GM12878 (cell line): ENCODE data around the gene IL10RA. TPM values are rescaled to one million over a fixed set of nuclear protein-coding genes. Genes with fewer than 3 reads are reported as not detected.

Experiments
- ATAC-seq: fragments of 200-7000 bp; cut with Tn5 transposase; 3 replicates; pipeline ENCODE4 v1.9.1; 2020; ENCODE audit warnings: mild to moderate bottlenecking, moderate library complexity
- BruUV-seq: library from RNA; stranded (reverse); fragments of 400-500 nt; replicated peaks from 2 replicates; lab custom pipeline; 2021; lab: Mats Ljungman, UMichigan
- CTCF ChIA-PET: fragments of 300-600 bp; sonication (Branson Sonifier 250); formaldehyde crosslinking; extraction: SDS; loops from one replicate; lab custom pipeline; 2021; ENCODE audit warnings: inconsistent platforms; lab: Yijun Ruan, JAX
- POLR2A ChIA-PET: fragments of 350-600 bp; formaldehyde crosslinking; extraction: SDS; loops from one replicate; lab custom pipeline; 2021; ENCODE audit warnings: inconsistent platforms; lab: Charles Lee
- RAD21 ChIA-PET: fragments of 300-600 bp; sonication (Branson Sonifier 250); formaldehyde crosslinking; loops from one replicate; lab custom pipeline; 2023; ENCODE audit warnings: antibody characterized with exemption; ENCODE audit not compliant: unreplicated experiment; lab: Charles Lee
- SMC1A ChIA-PET: fragments of 300-600 bp; sonication (Branson Sonifier 250); formaldehyde crosslinking; loops from one replicate; lab custom pipeline; 2023; ENCODE audit not compliant: unreplicated experiment, uncharacterized antibody; lab: Charles Lee
- DNase-seq: peaks from one replicate; pipeline ENCODE4 v3.0.0-alpha.2; 2011; ENCODE audit warnings: low read depth, low spot score
- FAIRE-seq: peaks from 3 replicates; lab custom pipeline; 2011; peaks lifted over from hg19 to GRCh38; lab: Jason Lieb, UNC
- H2AFZ ChIP-seq: 2 replicates; pipeline ENCODE4 v1.6.0; 2011; ENCODE audit warnings: low read depth, low read length, control low read depth; ENCODE audit not compliant: control insufficient read depth
- H3K27ac ChIP-seq: 2 replicates; pipeline ENCODE4 v1.5.1; 2011; ENCODE audit warnings: control low read depth; ENCODE audit not compliant: control insufficient read depth, insufficient read depth
- H3K27me3 ChIP-seq, 2 experiments: replicated peaks in 1 of 2; 2 replicates each; pipeline versions ENCODE4 v1.6.0 to v1.6.1; 2011; ENCODE audit warnings: low read length in 1 of 2; ENCODE audit not compliant: control insufficient read depth in 2 of 2, insufficient read depth in 2 of 2
- H3K36me3 ChIP-seq, 2 experiments: 2 replicates each; pipeline ENCODE4 v1.5.1; 2011; ENCODE audit warnings: low read length in 1 of 2; ENCODE audit not compliant: control insufficient read depth in 2 of 2, insufficient read depth in 2 of 2
- H3K4me1 ChIP-seq: 2 replicates; pipeline ENCODE4 v1.6.1; 2011; ENCODE audit warnings: mild to moderate bottlenecking, low read length, moderate library complexity, mixed read lengths; ENCODE audit not compliant: control insufficient read depth, insufficient read depth
- H3K4me2 ChIP-seq: 2 replicates; pipeline ENCODE4 v1.6.0; 2011; ENCODE audit warnings: control low read depth; ENCODE audit not compliant: control insufficient read depth, insufficient read depth
- H3K4me3 ChIP-seq: fragments of 200-600 bp; sonication (generic); 2 replicates; pipeline ENCODE4 v1.5.1; 2016
- H3K79me2 ChIP-seq: 2 replicates; pipeline ENCODE4 v1.6.0; 2011; ENCODE audit warnings: low read length; ENCODE audit not compliant: control insufficient read depth, insufficient read depth
- H3K9ac ChIP-seq: 2 replicates; pipeline ENCODE4 v1.8.0; 2011; ENCODE audit warnings: low read length, control low read depth, mixed read lengths; ENCODE audit not compliant: control insufficient read depth, insufficient read depth
- H3K9me3 ChIP-seq: replicated peaks from 3 replicates; pipeline ENCODE4 v1.5.1; 2011; ENCODE audit warnings: mild to moderate bottlenecking, low read length; ENCODE audit not compliant: control insufficient read depth, insufficient read depth
- H4K20me1 ChIP-seq: 2 replicates; pipeline ENCODE4 v1.6.0; 2011; ENCODE audit not compliant: control insufficient read depth, insufficient read depth
- BCL3 ChIP-seq: IDR thresholded peaks from 2 replicates; pipeline ENCODE4 v1.6.1; 2011; ENCODE audit warnings: borderline replicate concordance, low read depth, mild to moderate bottlenecking, moderate library complexity, low read length; ENCODE audit not compliant: insufficient read depth, poor library complexity, severe bottlenecking
- FOS ChIP-seq: IDR thresholded peaks from 3 replicates; pipeline ENCODE4 v1.6.1; 2011; ENCODE audit warnings: borderline replicate concordance; ENCODE audit not compliant: insufficient read length; ENCODE audit errors: extremely low read depth
- GABPA ChIP-seq: IDR thresholded peaks from 2 replicates; pipeline ENCODE4 v1.6.1; 2014; ENCODE audit warnings: antibody characterized with exemption, low read depth, mild to moderate bottlenecking, inconsistent platforms
- IKZF2 ChIP-seq, 2 experiments: fragments of 450-650 bp; IDR thresholded peaks; 2 replicates each; pipeline ENCODE4 v1.6.1; 2017; ENCODE audit warnings: mild to moderate bottlenecking in 2 of 2, moderate library complexity in 2 of 2
- MYB ChIP-seq: fragments of 150-350 bp; IDR thresholded peaks from 2 replicates; pipeline ENCODE4 v1.6.1; 2014; ENCODE audit warnings: mild to moderate bottlenecking, low read depth, low read length, borderline replicate concordance
- RUNX3 ChIP-seq: IDR thresholded peaks from 2 replicates; pipeline ENCODE4 v1.6.1; 2012; ENCODE audit warnings: low read length, inconsistent platforms
- TBL1XR1 ChIP-seq: IDR thresholded peaks from 2 replicates; pipeline ENCODE4 v1.6.1; 2012; ENCODE audit warnings: low read depth, low read length, improper control_type of control experiment
- WGBS: methylation state at CpG from one replicate; pipeline ENCODE4 v1.1.6; 2016; ENCODE audit warnings: low lambda C conversion rate; ENCODE audit not compliant: insufficient replicate concordance, insufficient coverage; ENCODE audit errors: missing lambda C conversion rate; 5-methylcytosine and 5-hydroxymethylcytosine counted together
- in situ Hi-C: fragments of 300-500 bp; cut with MboI; formaldehyde crosslinking; loops from 9 replicates; pipeline ENCODE4 v1.14.3; 2018; ENCODE audit warnings: mixed read lengths
- intact Hi-C: fragments of 100-400 bp; cut with micrococcal nuclease; formaldehyde crosslinking; loops from one replicate; pipeline ENCODE4 v1.14.2; 2022; ENCODE audit not compliant: unreplicated experiment
- polyA plus RNA-seq, 11 experiments: library from polyadenylated mRNA; depleted of rRNA in 4 of 11; unstranded in 6 of 11; stranded (reverse) in 5 of 11; fragments of >200 nt; fragmentation: Nextera tagmentation in 4 of 11; fragmentation: Illumina TruSeq in 1 of 11; extraction: Ambion mirVana in 4 of 11; extraction: Trizol in 1 of 11; gene quantifications; 1 replicate in 1 of 11; 2 replicates in 10 of 11; pipeline versions ENCODE4 v1.2.1 to v1.2.3, GENCODE V29; 2011 to 2016; ENCODE audit warnings: inconsistent platforms in 2 of 11, missing spikeins in 2 of 11, low read depth in 1 of 11
- total RNA-seq, 4 experiments: library from RNA; depleted of rRNA in 3 of 4; stranded (reverse); fragments of >200 nt in 3 of 4; fragmentation: Illumina TruSeq in 1 of 4; extraction: Trizol in 1 of 4; gene quantifications; 2 replicates each; pipeline versions ENCODE4 v1.2.1 to v1.2.3, GENCODE V29; 2013 to 2021

The IL10RA gene
- total and polyA plus RNA-seq, 10 of the 15 experiments (the other 5 are each of a cell fraction or from before 2014, with no cell fraction given): 0.77 to 45.9 (median 9.6) TPM

GRCh38 chr11:117941976-117942654 is 44.1 kb upstream of the IL10RA start:
- no peaks in the 10 kb centered on the region for H4K20me1 ChIP-seq
- BruUV-seq: no TSS peak
- no peak overlapping the region for H3K4me2 ChIP-seq
- H3K27me3 ChIP-seq: no peaks in the 10 kb centered on the region
- no peak overlapping the region for H3K9ac ChIP-seq
- H3K4me1 ChIP-seq: peaks cover 26% of the 10 kb centered on the region
- DNase-seq: no peak
- no peak for FAIRE-seq
- 59% methylated on average over 6 of the region's 6 CpGs for WGBS
- H3K79me2 ChIP-seq: no peaks in the 10 kb centered on the region
- no peak overlapping the region for H2AFZ ChIP-seq
- ATAC-seq: no peak
- ChIA-PET RAD21 (interaction anchor here (1.0 to 10.6 kb wide), 3 partner anchors 10 to 117 kb away, joined by 3 to 393 read pairs (median 7); partner anchors contain the start of gene FXYD2), POLR2A (interaction anchor here (1.1 to 1.5 kb wide), 3 partner anchors 11 to 127 kb away, joined by 3 to 4 read pairs (median 3); no protein-coding TSS in a partner anchor), CTCF (interaction anchor here (0.9 to 13.1 kb wide), 8 partner anchors 10 to 121 kb away, joined by 3 to 503 read pairs (median 4); partner anchors contain the start of gene FXYD2), SMC1A (interaction anchor here (0.8 to 14.9 kb wide), 11 partner anchors 8 to 126 kb away, joined by 3 to 295 read pairs (median 4); partner anchors contain the start of gene TMPRSS13)
- no peaks in the 10 kb centered on the region for H3K36me3 ChIP-seq
- H3K4me3 ChIP-seq: no peak overlapping the region
- in situ Hi-C loops: no loop called here
- peak in 1 of 2 experiments; percentile 17; a peak in 1 of 4 replicates for TF ChIP-seq IKZF2 (IDR thresholded peaks at IDR 0.05)
- no peak for TF ChIP-seq GABPA
- no peak for TF ChIP-seq BCL3
- TF ChIP-seq TBL1XR1: no peak
- TF ChIP-seq RUNX3: peak; percentile 30; the same call in 1 of the 2 replicates
- TF ChIP-seq MYB: no peak
- TF ChIP-seq FOS: no peak
- no peak overlapping the region for H3K27ac ChIP-seq
- intact Hi-C loops: no loop called here
- no peaks in the 10 kb centered on the region for H3K9me3 ChIP-seq
